ENCODE results near the gene SLC30A2.

DNA sequence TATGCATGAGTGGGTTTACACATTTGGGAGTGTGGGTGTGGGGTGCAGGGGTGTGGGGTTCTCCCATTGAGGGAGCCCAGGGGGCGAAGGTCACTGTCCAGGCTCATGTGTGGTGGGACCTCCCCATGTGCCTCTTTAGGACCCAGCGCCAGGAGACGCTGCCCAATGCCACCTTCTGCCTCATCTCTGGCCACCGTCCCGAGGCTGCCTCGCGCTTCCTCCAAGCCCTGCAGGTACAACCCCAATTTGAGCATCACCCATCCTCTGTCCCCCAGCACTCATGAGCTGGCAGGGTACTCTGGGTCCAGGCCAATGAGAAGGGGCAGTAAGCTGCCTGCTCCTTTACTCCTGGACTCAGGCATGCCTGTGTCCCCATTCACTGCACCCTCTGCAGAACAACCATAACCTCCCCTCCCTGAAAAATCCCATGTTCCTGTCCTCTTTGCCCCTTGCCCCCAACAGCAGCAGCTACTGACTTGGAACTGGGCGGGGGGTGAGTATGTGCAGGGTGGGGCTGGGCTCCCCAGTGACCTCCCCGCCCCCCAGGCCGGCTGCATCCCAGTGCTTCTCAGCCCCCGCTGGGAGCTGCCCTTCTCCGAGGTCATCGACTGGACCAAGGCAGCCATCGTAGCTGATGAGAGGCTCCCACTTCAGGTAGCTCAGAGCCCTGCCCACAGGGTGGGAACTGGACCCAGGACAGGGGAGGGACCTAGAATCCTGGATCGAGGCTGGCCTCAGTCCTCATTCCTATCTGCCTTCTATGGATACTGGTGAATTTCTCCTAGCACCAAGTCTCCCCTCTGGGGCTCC, 16.7 kb downstream of the SLC30A2 start:
- TF ChIP-seq, protein P1, sequence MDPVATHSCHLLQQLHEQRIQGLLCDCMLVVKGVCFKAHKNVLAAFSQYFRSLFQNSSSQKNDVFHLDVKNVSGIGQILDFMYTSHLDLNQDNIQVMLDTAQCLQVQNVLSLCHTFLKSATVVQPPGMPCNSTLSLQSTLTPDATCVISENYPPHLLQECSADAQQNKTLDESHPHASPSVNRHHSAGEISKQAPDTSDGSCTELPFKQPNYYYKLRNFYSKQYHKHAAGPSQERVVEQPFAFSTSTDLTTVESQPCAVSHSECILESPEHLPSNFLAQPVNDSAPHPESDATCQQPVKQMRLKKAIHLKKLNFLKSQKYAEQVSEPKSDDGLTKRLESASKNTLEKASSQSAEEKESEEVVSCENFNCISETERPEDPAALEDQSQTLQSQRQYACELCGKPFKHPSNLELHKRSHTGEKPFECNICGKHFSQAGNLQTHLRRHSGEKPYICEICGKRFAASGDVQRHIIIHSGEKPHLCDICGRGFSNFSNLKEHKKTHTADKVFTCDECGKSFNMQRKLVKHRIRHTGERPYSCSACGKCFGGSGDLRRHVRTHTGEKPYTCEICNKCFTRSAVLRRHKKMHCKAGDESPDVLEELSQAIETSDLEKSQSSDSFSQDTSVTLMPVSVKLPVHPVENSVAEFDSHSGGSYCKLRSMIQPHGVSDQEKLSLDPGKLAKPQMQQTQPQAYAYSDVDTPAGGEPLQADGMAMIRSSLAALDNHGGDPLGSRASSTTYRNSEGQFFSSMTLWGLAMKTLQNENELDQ (tag by site-specific recombination; IDR thresholded peaks at IDR 0.05; ENCODE audit: low read depth) = no peak
- no peak for TF ChIP-seq CTCF (tag by site-specific recombination; IDR thresholded peaks at IDR 0.05)
- TF ChIP-seq HOXA7 (CRISPR knock-in tag; IDR thresholded peaks at IDR 0.05; ENCODE audit: borderline replicate concordance) = no peak
- no peak for TF ChIP-seq YY1 (tag by site-specific recombination; IDR thresholded peaks at IDR 0.05)
- TF ChIP-seq, protein P2, sequence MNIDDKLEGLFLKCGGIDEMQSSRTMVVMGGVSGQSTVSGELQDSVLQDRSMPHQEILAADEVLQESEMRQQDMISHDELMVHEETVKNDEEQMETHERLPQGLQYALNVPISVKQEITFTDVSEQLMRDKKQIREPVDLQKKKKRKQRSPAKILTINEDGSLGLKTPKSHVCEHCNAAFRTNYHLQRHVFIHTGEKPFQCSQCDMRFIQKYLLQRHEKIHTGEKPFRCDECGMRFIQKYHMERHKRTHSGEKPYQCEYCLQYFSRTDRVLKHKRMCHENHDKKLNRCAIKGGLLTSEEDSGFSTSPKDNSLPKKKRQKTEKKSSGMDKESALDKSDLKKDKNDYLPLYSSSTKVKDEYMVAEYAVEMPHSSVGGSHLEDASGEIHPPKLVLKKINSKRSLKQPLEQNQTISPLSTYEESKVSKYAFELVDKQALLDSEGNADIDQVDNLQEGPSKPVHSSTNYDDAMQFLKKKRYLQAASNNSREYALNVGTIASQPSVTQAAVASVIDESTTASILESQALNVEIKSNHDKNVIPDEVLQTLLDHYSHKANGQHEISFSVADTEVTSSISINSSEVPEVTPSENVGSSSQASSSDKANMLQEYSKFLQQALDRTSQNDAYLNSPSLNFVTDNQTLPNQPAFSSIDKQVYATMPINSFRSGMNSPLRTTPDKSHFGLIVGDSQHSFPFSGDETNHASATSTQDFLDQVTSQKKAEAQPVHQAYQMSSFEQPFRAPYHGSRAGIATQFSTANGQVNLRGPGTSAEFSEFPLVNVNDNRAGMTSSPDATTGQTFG (tag by site-specific recombination; IDR thresholded peaks at IDR 0.05; ENCODE audit: borderline replicate concordance) = no peak
- no peak for TF ChIP-seq ZBTB11 (tag by site-specific recombination; conservative IDR thresholded peaks at IDR 0.05; ENCODE audit: low read depth)
- TF ChIP-seq, protein P3, sequence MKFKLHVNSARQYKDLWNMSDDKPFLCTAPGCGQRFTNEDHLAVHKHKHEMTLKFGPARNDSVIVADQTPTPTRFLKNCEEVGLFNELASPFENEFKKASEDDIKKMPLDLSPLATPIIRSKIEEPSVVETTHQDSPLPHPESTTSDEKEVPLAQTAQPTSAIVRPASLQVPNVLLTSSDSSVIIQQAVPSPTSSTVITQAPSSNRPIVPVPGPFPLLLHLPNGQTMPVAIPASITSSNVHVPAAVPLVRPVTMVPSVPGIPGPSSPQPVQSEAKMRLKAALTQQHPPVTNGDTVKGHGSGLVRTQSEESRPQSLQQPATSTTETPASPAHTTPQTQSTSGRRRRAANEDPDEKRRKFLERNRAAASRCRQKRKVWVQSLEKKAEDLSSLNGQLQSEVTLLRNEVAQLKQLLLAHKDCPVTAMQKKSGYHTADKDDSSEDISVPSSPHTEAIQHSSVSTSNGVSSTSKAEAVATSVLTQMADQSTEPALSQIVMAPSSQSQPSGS (tag by site-specific recombination; IDR thresholded peaks at IDR 0.05; ENCODE audit: low read depth) = no peak
- TF ChIP-seq ZXDB (tag by site-specific recombination; IDR thresholded peaks at IDR 0.05) = no peak
- TF ChIP-seq TRIM28 (IDR thresholded peaks at IDR 0.05; ENCODE audit: borderline replicate concordance, low read length) = no peak
- TF ChIP-seq ZNF548 (tag by site-specific recombination; IDR thresholded peaks at IDR 0.05) = no peak
- TF ChIP-seq ZBTB20 (tag by site-specific recombination; IDR thresholded peaks at IDR 0.05) = no peak
- TF ChIP-seq ZNF585B (tag by site-specific recombination; IDR thresholded peaks at IDR 0.05) = no peak
